ENCODE measurements around the gene ARHGAP40. TPM values are rescaled to one million over a fixed set of nuclear protein-coding genes. Genes with fewer than 3 reads are reported as not detected.

The ARHGAP40 gene
- total RNA-seq, 4 donors from 2014 or later: not detected

GRCh38 chr20:38645980-38646858 lies 44.6 kb downstream of the ARHGAP40 start:
- TF ChIP-seq CTCF (IDR thresholded peaks at IDR 0.05; ENCODE audit: low read depth): no peak

GRCh38 chr20:38649275-38649891 lies 47.8 kb downstream of the ARHGAP40 start:
- no peak for TF ChIP-seq CTCF (IDR thresholded peaks at IDR 0.05; ENCODE audit: low read depth)

- TF ChIP-seq CTCF (IDR thresholded peaks at IDR 0.05; ENCODE audit: low read depth): no peak
These were observed 48.4 kb downstream of the ARHGAP40 start for GRCh38 chr20:38650010-38650409.

DNA sequence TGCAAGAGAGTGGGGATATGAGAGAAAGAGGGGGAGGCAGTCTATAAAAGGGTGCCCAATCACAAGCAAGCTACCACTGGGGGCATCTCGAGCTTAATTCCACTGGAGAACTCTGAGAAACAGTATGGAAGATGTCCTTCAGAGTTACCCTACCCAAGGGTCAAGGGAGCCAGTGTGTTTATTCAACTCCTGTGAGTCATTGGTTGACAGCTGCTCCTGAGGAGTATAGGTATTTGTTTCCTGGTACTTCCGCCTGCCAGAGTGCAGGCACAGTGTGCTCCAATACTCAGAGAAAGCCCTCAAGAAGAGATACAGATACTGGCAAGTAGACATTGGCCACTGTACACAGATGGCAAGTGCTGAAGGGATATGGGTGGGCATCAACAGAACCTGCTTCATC lies 49.5 kb downstream of the ARHGAP40 start:
- TF ChIP-seq CTCF (IDR thresholded peaks at IDR 0.05; ENCODE audit: low read depth): no peak

DNA sequence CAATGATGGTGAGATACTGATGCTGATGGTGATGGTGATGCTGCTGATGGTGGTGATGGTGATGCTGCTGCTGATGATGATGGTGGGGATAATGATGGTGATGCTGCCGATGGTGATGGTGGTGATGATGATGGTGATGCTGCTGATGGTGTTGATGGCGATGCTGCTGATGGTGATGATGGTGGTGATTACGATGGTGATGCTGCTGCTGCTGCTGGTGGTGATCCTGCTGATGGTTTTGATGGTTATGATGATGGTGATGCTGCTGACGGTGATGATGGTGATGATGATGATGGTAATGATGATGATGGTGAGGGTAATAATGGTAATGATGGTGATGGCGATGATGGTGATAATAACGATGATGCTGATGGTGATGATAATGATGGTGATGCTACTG lies 50.0 kb downstream of the ARHGAP40 start:
- TF ChIP-seq CTCF (IDR thresholded peaks at IDR 0.05; ENCODE audit: low read depth): no peak

GRCh38 chr20:38652995-38653394 lies 51.4 kb downstream of the ARHGAP40 start:
- no peak for TF ChIP-seq CTCF (IDR thresholded peaks at IDR 0.05; ENCODE audit: low read depth)

DNA sequence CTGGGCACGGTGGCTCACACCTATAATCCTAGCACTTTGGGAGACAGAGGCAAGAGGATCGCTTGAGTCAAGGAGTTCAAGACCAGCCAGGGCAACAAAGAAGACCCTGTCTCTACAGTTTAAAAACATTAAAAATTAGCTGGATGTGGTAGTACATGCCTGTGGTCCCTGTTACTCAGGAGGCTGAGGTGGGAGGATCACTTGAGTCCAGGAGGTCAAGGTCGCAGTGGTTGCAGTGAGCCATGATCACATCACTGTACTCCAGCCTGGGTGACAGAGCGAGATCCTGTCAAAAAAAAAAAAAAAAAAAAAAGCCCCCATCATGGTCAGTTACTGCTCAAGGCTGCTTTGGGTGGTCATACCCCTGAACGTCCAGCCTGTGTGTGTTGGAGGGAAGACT lies 55.8 kb downstream of the ARHGAP40 start:
- TF ChIP-seq CTCF (IDR thresholded peaks at IDR 0.05; ENCODE audit: low read depth): no peak

Measured in subcutaneous adipose tissue (tissue), 4 donors.